Endodermal cell (in vitro differentiated cells): ENCODE data around the gene DENND11. TPM values are rescaled to one million over a fixed set of nuclear protein-coding genes. Genes with fewer than 3 reads are reported as not detected.

Experiments used
- DNase-seq: peaks from one replicate; pipeline ENCODE4 v3.0.0-alpha.2; 2017
- H3K27ac ChIP-seq: 2 replicates; pipeline ENCODE4 v1.5.1; 2013; ENCODE audit warnings: mild to moderate bottlenecking, low read depth, low read length, moderate library complexity
- H3K27me3 ChIP-seq: 2 replicates; pipeline ENCODE4 v1.6.1; 2013; ENCODE audit warnings: mild to moderate bottlenecking, low read length, moderate library complexity; ENCODE audit not compliant: insufficient read depth, control insufficient read depth, poor library complexity, severe bottlenecking
- H3K36me3 ChIP-seq: 2 replicates; pipeline ENCODE4 v1.7.0; 2013; ENCODE audit warnings: mild to moderate bottlenecking, low read length, moderate library complexity; ENCODE audit not compliant: control insufficient read depth, insufficient read depth
- H3K4me1 ChIP-seq: one replicate; pipeline ENCODE4 v1.7.0; 2013; ENCODE audit warnings: low read length; ENCODE audit not compliant: control insufficient read depth, insufficient read depth
- H3K4me3 ChIP-seq: 2 replicates; pipeline ENCODE4 v1.5.1; 2013; ENCODE audit warnings: mild to moderate bottlenecking, low read length, moderate library complexity
- H3K9ac ChIP-seq: 2 replicates; pipeline ENCODE4 v1.6.1; 2013; ENCODE audit warnings: mild to moderate bottlenecking, low read length, moderate library complexity; ENCODE audit not compliant: poor library complexity, severe bottlenecking; ENCODE audit errors: extremely low read depth
- H3K9me3 ChIP-seq: 2 replicates; pipeline ENCODE4 v1.6.1; 2013; ENCODE audit warnings: mild to moderate bottlenecking, low read length, moderate library complexity; ENCODE audit not compliant: control insufficient read depth
- H3K27ac Mint-ChIP-seq: 2 replicates; pipeline ENCODE4 v1.8.0; 2020; ENCODE audit warnings: mixed read lengths
- H3K27me3 Mint-ChIP-seq: 2 replicates; pipeline ENCODE4 v1.8.0; 2021; ENCODE audit warnings: mild to moderate bottlenecking, mixed read lengths; ENCODE audit not compliant: insufficient read depth
- H3K36me3 Mint-ChIP-seq: 2 replicates; pipeline ENCODE4 v1.8.0; 2020; ENCODE audit warnings: low read depth, mixed read lengths
- H3K4me1 Mint-ChIP-seq: 2 replicates; pipeline ENCODE4 v1.8.0; 2020; ENCODE audit warnings: mixed read lengths
- H3K4me3 Mint-ChIP-seq: 2 replicates; pipeline ENCODE4 v1.8.0; 2020; ENCODE audit warnings: mild to moderate bottlenecking, moderate library complexity, mixed read lengths
- H3K9me3 Mint-ChIP-seq: 2 replicates; pipeline ENCODE4 v1.8.0; 2020; ENCODE audit warnings: mild to moderate bottlenecking, mixed read lengths
- CTCF ChIP-seq: fragments of 200-600 bp; sonication (generic); conservative IDR thresholded peaks from 2 replicates; pipeline ENCODE4 v1.5.0; 2021; ENCODE audit warnings: antibody characterized with exemption, mild to moderate bottlenecking
- WGBS, 2 experiments: methylation state at CpG; one replicate each; pipeline versions ENCODE4 v1.1.5 to v1.1.7; 2013; ENCODE audit warnings: missing lambda C conversion rate in 2 of 2, mixed read lengths in 1 of 2; ENCODE audit not compliant: insufficient coverage in 1 of 2, insufficient read length in 1 of 2; 5-methylcytosine and 5-hydroxymethylcytosine counted together
- total RNA-seq, 2 donors: library from RNA; stranded (reverse); fragmentation: NEBNext Ultra II Directional in 1 of 2; extraction: Animal tissue kit (Norgen Biotek cat#: 25700) in 1 of 2; gene quantifications; 2 replicates in 1 of 2; 3 replicates in 1 of 2; pipeline ENCODE4 v1.2.1, GENCODE V29; 2021

Gene DENND11
- total RNA-seq, 2 donors from 2014 or later, result 24.5 to 25.4 TPM

- H3K9me3 ChIP-seq, result no peaks in the 10 kb centered on the region
- no peaks in the 10 kb centered on the region for H3K36me3 ChIP-seq
- Mint-ChIP-seq H3K4me3 (no peak overlapping the region), H3K4me1 (peaks cover 21% of the 10 kb centered on the region), H3K27ac (no peak overlapping the region), H3K27me3 (peaks cover 1% of the 10 kb centered on the region), H3K36me3 (no peaks in the 10 kb centered on the region), H3K9me3 (no peaks in the 10 kb centered on the region)
- 96% methylated on average over 4 of the region's 4 CpGs; no CpG with 5 or more reads in 1 of the 2 experiments for WGBS, 2 experiments
- H3K4me3 ChIP-seq, result no peak overlapping the region
- peaks cover 13% of the 10 kb centered on the region for H3K4me1 ChIP-seq
- no peak for TF ChIP-seq CTCF
- no peak for DNase-seq
- no peak overlapping the region for H3K27ac ChIP-seq
- no peaks in the 10 kb centered on the region for H3K27me3 ChIP-seq
- H3K9ac ChIP-seq, result no peak overlapping the region
Observed at GRCh38 chr7:141709749-141710148, 7.8 kb upstream of the DENND11 start.

DNA sequence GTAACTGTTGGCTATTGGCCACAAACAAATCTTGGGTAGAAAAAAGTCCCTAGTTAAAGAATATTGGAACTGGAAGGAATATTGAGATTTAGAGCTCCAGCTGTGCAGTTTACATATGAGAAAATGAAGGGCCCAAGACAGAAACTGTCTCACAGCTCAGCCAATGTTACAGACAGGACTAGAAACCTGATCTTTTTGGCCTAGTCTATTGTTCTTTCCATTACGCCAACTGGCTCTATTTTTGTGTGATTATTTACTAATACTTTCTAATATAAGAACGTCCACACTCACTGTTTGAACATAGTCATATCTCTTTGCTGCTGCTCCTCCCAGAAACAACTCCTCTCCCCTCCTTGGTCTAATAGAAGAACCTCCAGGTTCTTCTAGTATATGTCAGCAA is 7.4 kb upstream of the DENND11 start:
- H3K36me3 Mint-ChIP-seq, result no peaks in the 10 kb centered on the region
- Histone ChIP-seq H3K27me3 (no peaks in the 10 kb centered on the region), H3K4me1 (peaks cover 12% of the 10 kb centered on the region), H3K36me3 (no peaks in the 10 kb centered on the region), H3K9ac (no peak overlapping the region), H3K9me3 (no peaks in the 10 kb centered on the region), H3K4me3 (no peak overlapping the region), H3K27ac (no peak overlapping the region)
- TF ChIP-seq CTCF, result no peak
- peaks cover 1% of the 10 kb centered on the region for H3K27me3 Mint-ChIP-seq
- H3K4me1 Mint-ChIP-seq, result peaks cover 25% of the 10 kb centered on the region
- no peaks in the 10 kb centered on the region for H3K9me3 Mint-ChIP-seq
- H3K4me3 Mint-ChIP-seq, result no peak overlapping the region
- DNase-seq, result no peak
- WGBS, 2 experiments, result 100% methylated on average over 1 of the region's 2 CpGs; no CpG with 5 or more reads in 1 of the 2 experiments
- no peak overlapping the region for H3K27ac Mint-ChIP-seq

DNA sequence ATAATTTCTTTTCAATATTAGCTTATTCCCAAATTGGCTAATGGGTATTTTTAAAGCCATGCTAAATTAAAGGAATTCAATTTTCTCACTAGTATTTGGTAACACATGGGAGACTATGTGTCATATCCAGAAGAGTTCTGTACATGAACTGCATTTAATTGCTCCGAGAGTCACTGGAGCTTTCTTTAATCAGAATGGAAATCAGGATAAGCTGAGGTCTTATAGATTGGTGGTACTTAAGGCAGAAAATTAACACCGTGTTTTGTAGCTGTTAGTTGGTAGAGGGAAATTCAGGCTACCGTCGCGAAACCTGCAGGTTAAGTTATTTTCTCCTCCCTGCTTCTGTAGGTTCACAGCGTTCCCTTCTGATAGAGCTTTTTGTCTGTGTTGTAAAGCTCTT is 6.4 kb upstream of the DENND11 start, which contains the start of gene WEE2:
TSS of gene WEE2 (plus strand) at position 3 of the 400 bp plus-strand sequence. CDS start 406 bp downstream, outside the sequence.
- no peaks in the 10 kb centered on the region for H3K9me3 Mint-ChIP-seq
- no peaks in the 10 kb centered on the region for H3K36me3 Mint-ChIP-seq

More for the DNA sequence above, 6.4 kb upstream of the DENND11 start, which contains the start of gene WEE2:
- H3K36me3 ChIP-seq, result no peaks in the 10 kb centered on the region
- Mint-ChIP-seq H3K4me3 (no peak within 1 kb of the TSS), H3K27me3 (peaks cover 6% of the 10 kb centered on the region), H3K4me1 (peaks cover 34% of the 10 kb centered on the region), H3K27ac (no peak within 1 kb of the TSS)
- H3K27ac ChIP-seq, result no peak within 1 kb of the TSS
- no peak for TF ChIP-seq CTCF
- H3K9ac ChIP-seq, result no peak within 1 kb of the TSS
- H3K4me1 ChIP-seq, result peaks cover 14% of the 10 kb centered on the region
- H3K4me3 ChIP-seq, result no peak within 1 kb of the TSS
- no peaks in the 10 kb centered on the region for H3K9me3 ChIP-seq
- no peak for DNase-seq
- 90 to 94% methylated on average over 5 to 6 of the region's 6 CpGs for WGBS, 2 experiments
- peaks cover 4% of the 10 kb centered on the region for H3K27me3 ChIP-seq
